ENCODE data around the gene FNBP1.

Gene FNBP1

DNA sequence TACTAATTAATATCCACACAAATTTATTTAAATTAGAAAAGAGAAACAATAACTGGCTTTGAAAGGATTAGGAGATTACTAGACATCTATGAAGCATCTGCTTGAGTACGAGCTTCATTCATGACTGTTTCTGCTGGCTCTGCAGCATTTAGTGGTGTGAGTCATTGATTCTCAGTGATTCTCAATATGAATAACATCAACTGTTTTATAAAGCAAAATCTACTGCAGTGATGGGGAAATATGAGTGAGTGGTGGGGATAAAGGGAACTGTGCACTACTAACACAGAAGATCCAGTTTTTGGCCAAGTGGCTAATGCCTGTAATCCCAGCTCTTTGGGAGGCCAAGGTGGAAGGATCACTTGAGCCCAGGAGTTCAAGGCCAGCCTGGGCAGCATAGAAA is 8.4 kb downstream of the FNBP1 start:
- Histone ChIP-seq H3K9ac (ENCODE audit: low read length) (no peak overlapping the region), H4K20me1 (ENCODE audit: insufficient read depth, low read length) (no peaks in the 10 kb centered on the region), H3K4me2 (ENCODE audit: low read depth, low read length) (no peak overlapping the region), H3K9me2 (replicated peaks; ENCODE audit: insufficient read depth, low read length) (no peaks in the 10 kb centered on the region), H3K27me3 (replicated peaks; ENCODE audit: insufficient read depth, low read length) (no peaks in the 10 kb centered on the region), H3K4me3 (ENCODE audit: low read length) (no peak overlapping the region), H3K36me3 (replicated peaks; ENCODE audit: insufficient read depth, low read length) (no peaks in the 10 kb centered on the region), H3K27ac (ENCODE audit: low read length) (no peak overlapping the region), H3K79me2 (ENCODE audit: low read length) (peaks cover 50% of the 10 kb centered on the region), H2AFZ (ENCODE audit: low read length) (no peak overlapping the region), H3K9me3 (replicated peaks; ENCODE audit: insufficient read depth, low read length) (no peaks in the 10 kb centered on the region), H3F3A (ENCODE audit: insufficient read depth, low read length) (peaks cover 2% of the 10 kb centered on the region), H3K4me1 (ENCODE audit: low read length) (peaks cover 6% of the 10 kb centered on the region; the same call in 1 of the 2 replicates)
- no peak for DNase-seq
- TF ChIP-seq EZH2phosphoT487 (IDR thresholded peaks at IDR 0.05; ENCODE audit: low read length) (no peak), EZH2 (optimal IDR thresholded peaks at IDR 0.05; ENCODE audit: low read depth, low read length) (no peak)
- TF ChIP-seq, protein P1, sequence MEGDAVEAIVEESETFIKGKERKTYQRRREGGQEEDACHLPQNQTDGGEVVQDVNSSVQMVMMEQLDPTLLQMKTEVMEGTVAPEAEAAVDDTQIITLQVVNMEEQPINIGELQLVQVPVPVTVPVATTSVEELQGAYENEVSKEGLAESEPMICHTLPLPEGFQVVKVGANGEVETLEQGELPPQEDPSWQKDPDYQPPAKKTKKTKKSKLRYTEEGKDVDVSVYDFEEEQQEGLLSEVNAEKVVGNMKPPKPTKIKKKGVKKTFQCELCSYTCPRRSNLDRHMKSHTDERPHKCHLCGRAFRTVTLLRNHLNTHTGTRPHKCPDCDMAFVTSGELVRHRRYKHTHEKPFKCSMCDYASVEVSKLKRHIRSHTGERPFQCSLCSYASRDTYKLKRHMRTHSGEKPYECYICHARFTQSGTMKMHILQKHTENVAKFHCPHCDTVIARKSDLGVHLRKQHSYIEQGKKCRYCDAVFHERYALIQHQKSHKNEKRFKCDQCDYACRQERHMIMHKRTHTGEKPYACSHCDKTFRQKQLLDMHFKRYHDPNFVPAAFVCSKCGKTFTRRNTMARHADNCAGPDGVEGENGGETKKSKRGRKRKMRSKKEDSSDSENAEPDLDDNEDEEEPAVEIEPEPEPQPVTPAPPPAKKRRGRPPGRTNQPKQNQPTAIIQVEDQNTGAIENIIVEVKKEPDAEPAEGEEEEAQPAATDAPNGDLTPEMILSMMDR (IDR thresholded peaks at IDR 0.05; ENCODE audit: low read length) = no peak

DNA sequence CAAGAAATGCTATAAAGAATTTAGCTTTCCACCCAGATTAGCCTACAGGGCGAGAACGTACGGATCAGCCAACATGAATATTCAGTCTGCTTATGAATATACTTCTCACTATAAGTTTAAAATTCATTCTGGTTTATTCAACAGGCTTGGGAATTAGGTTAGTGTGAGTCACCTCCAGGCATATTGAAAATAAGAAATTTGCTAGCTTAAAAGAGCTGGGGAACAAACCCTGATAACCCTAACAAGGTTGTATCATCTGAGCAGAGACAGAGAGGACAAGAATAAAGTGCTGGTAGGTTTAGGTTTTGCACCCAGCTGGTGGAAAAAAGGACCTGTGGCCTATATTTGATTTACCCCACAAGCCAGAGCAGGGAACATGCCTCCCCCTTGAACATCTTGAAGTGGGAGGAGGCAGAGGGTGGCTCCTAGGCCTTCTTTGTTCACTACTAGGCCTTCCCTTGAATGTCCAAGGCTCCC is 12.3 kb downstream of the FNBP1 start:
- Histone ChIP-seq H3K9me3 (replicated peaks; ENCODE audit: insufficient read depth, low read length) (no peaks in the 10 kb centered on the region), H3K79me2 (ENCODE audit: low read length) (peaks cover 46% of the 10 kb centered on the region), H3K9me2 (replicated peaks; ENCODE audit: insufficient read depth, low read length) (no peaks in the 10 kb centered on the region), H3K4me1 (ENCODE audit: low read length) (0 out of 2 replicates have a peak, but pooled peaks cover 3% of the 10 kb centered on the region), H3K4me3 (ENCODE audit: low read length) (no peak overlapping the region), H4K20me1 (ENCODE audit: insufficient read depth, low read length) (no peaks in the 10 kb centered on the region), H3F3A (ENCODE audit: insufficient read depth, low read length) (no peaks in the 10 kb centered on the region), H3K27ac (ENCODE audit: low read length) (no peak overlapping the region), H2AFZ (ENCODE audit: low read length) (no peak overlapping the region), H3K27me3 (replicated peaks; ENCODE audit: insufficient read depth, low read length) (no peaks in the 10 kb centered on the region), H3K4me2 (ENCODE audit: low read depth, low read length) (no peak overlapping the region), H3K9ac (ENCODE audit: low read length) (no peak overlapping the region), H3K36me3 (replicated peaks; ENCODE audit: insufficient read depth, low read length) (no peaks in the 10 kb centered on the region)
- DNase-seq = no peak
- TF ChIP-seq, protein P1 (IDR thresholded peaks at IDR 0.05; ENCODE audit: low read length) = no peak
- TF ChIP-seq EZH2phosphoT487 (IDR thresholded peaks at IDR 0.05; ENCODE audit: low read length) (no peak), EZH2 (optimal IDR thresholded peaks at IDR 0.05; ENCODE audit: low read depth, low read length) (no peak)

DNA sequence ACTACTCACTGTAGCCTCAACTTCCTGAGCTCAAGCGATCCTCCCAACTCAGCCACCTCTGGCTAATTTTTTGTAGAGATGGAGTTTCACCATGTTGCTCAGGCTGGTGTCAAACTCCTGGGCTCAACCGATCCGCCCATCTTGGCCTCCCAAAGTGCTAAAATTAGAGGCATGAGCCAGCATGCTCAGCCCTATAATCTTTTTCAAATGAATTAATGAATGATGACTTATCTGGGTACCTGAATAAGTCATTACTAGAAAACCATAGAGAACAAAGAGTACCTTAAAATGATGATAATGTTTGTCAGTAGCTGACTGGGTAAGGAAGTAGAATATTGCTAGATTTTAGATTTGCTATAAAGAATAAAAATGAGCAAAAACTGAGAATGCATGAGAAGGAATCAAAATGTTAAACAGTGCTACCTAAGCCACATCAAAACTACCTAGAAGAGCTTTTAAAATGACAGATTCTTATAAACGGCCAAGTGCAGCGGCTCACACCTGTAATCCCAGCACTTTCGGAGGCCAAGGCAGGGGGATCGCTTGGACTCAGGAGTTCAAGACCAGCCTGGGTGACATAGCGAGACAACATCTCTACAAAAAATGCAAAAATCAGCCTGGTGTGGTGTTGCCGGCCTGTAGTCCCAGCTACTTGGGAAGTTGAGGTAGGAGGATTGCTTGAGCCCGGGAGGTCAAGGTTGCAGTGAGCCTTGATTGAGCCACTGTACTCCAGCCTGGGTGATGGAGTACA is 13.6 kb downstream of the FNBP1 start:
- Histone ChIP-seq H3K9me3 (replicated peaks; ENCODE audit: insufficient read depth, low read length) (no peaks in the 10 kb centered on the region), H4K20me1 (ENCODE audit: insufficient read depth, low read length) (no peaks in the 10 kb centered on the region), H3K9ac (ENCODE audit: low read length) (no peak overlapping the region), H3K4me2 (ENCODE audit: low read depth, low read length) (no peak overlapping the region), H3K36me3 (replicated peaks; ENCODE audit: insufficient read depth, low read length) (no peaks in the 10 kb centered on the region), H3K4me3 (ENCODE audit: low read length) (no peak overlapping the region), H3K27ac (ENCODE audit: low read length) (no peak overlapping the region), H3K27me3 (replicated peaks; ENCODE audit: insufficient read depth, low read length) (no peaks in the 10 kb centered on the region), H3K79me2 (ENCODE audit: low read length) (peaks cover 46% of the 10 kb centered on the region), H3F3A (ENCODE audit: insufficient read depth, low read length) (no peaks in the 10 kb centered on the region), H3K9me2 (replicated peaks; ENCODE audit: insufficient read depth, low read length) (no peaks in the 10 kb centered on the region), H3K4me1 (ENCODE audit: low read length) (0 out of 2 replicates have a peak, but pooled peaks cover 3% of the 10 kb centered on the region), H2AFZ (ENCODE audit: low read length) (no peak overlapping the region)
- no peak for DNase-seq
- TF ChIP-seq, protein P1 (IDR thresholded peaks at IDR 0.05; ENCODE audit: low read length) = no peak
- no peak for TF ChIP-seq EZH2 (optimal IDR thresholded peaks at IDR 0.05; ENCODE audit: low read depth, low read length)
- no peak for TF ChIP-seq EZH2phosphoT487 (IDR thresholded peaks at IDR 0.05; ENCODE audit: low read length)
